GM21390 (cell line): Measurements from ENCODE around the gene PRRT1.
"Not testable (repeated sequence)": the region's sequence is repeated elsewhere in the genome, so short reads cannot be mapped to it uniquely, and the experiment has no call there.

Experiments used
- ATAC-seq: cut with Tn5 transposase; IDR thresholded peaks from one replicate; pipeline ENCODE4 v1.9.1; 2021; ENCODE audit not compliant: unreplicated experiment

PRRT1 gene

GRCh38 chr6:32152769-32153563 is 1.2 kb upstream of the PRRT1 start:
- ATAC-seq, result no peak

GRCh38 chr6:32151181-32151862 is 417 bp downstream of the PRRT1 start:
- ATAC-seq, result no peak

- ATAC-seq, result no peak
Observed at GRCh38 chr6:32149932-32150870, 1.5 kb downstream of the PRRT1 start.

GRCh38 chr6:32149092-32149755 is 2.5 kb downstream of the PRRT1 start:
- no peak for ATAC-seq

GRCh38 chr6:32148289-32149091 is 3.2 kb downstream of the PRRT1 start:
- ATAC-seq, result no peak

GRCh38 chr6:32147401-32148132 is 4.2 kb downstream of the PRRT1 start:
- ATAC-seq, result no peak

GRCh38 chr6:32146687-32147086 is 5.1 kb downstream of the PRRT1 start:
- no peak for ATAC-seq

GRCh38 chr6:32146287-32146686 is 5.5 kb downstream of the PRRT1 start:
- no peak for ATAC-seq

- not testable (repeated sequence) for ATAC-seq
Observed at GRCh38 chr6:32144238-32144637, 7.5 kb downstream of the PRRT1 start.

GRCh38 chr6:32140420-32141046 is 11.2 kb downstream of the PRRT1 start:
- ATAC-seq, result no peak

GRCh38 chr6:32139590-32139989 is 12.1 kb downstream of the PRRT1 start:
- ATAC-seq, result no peak

- ATAC-seq, result no peak
Observed at GRCh38 chr6:32137454-32137853, 14.3 kb downstream of the PRRT1 start.

GRCh38 chr6:32133786-32134185 is 18.0 kb downstream of the PRRT1 start:
- ATAC-seq, result no peak

GRCh38 chr6:32132110-32132509 is 19.6 kb downstream of the PRRT1 start:
- ATAC-seq, result no peak

GRCh38 chr6:32131439-32131948 is 20.2 kb downstream of the PRRT1 start:
- ATAC-seq, result no peak

- ATAC-seq, result no peak
Observed at GRCh38 chr6:32129297-32130088, 22.2 kb downstream of the PRRT1 start.

- ATAC-seq, result no peak
Observed at GRCh38 chr6:32128751-32129296, 22.9 kb downstream of the PRRT1 start.
